HCT116 (cell line): Measurements from ENCODE around the gene C17orf58. TPM values are rescaled to one million over a fixed set of nuclear protein-coding genes. Genes with fewer than 3 reads are reported as not detected.

Experiments
- ATAC-seq: fragments of 200-7000 bp; cut with Tn5 transposase; 2 replicates; pipeline ENCODE4 v1.9.1; 2020; ENCODE audit warnings: mild to moderate bottlenecking, moderate library complexity
- BruUV-seq: library from RNA; stranded (reverse); fragments of 400-500 nt; replicated peaks from 2 replicates; lab custom pipeline; 2021; lab: Mats Ljungman, UMichigan
- CTCF ChIA-PET: fragments of 300-600 bp; sonication (Branson Sonifier 250); formaldehyde crosslinking; loops from one replicate; lab custom pipeline; 2021; ENCODE audit warnings: antibody characterized with exemption; lab: Charles Lee
- POLR2A ChIA-PET: fragments of 300-600, 350-600 bp; sonication (Branson Sonifier 250); formaldehyde crosslinking; loops from one replicate; lab custom pipeline; 2021; ENCODE audit warnings: antibody characterized with exemption; lab: Charles Lee
- RAD21 ChIA-PET, 2 experiments: fragments of 300-600 bp; sonication (Branson Sonifier 250); formaldehyde crosslinking; loops; one replicate each; lab custom pipeline; 2023; ENCODE audit warnings: low total read pairs in 2 of 2; ENCODE audit not compliant: uncharacterized antibody in 2 of 2, unreplicated experiment in 2 of 2, low non-redundant PET in 1 of 2; lab: Charles Lee
- DNase-seq: peaks from one replicate; pipeline ENCODE4 v3.0.0-alpha.2; 2010; ENCODE audit warnings: low read depth, low spot score
- H2AFZ ChIP-seq: fragments of 200-600 bp; shearing (Covaris generic), sonication (generic); 2 replicates; pipeline ENCODE4 v1.6.1; 2017; ENCODE audit warnings: low read depth, mixed run types, mixed read lengths, antibody characterized with exemption, low read length; ENCODE audit not compliant: poor library complexity, severe bottlenecking
- H3K27ac ChIP-seq: 2 replicates; pipeline ENCODE4 v1.5.1; 2012; ENCODE audit warnings: low read depth, low read length
- H3K27me3 ChIP-seq: fragments of 200-600 bp; sonication (generic); 2 replicates; pipeline ENCODE4 v1.6.1; 2016; ENCODE audit warnings: mixed run types, low read length, mixed read lengths; ENCODE audit not compliant: insufficient read depth
- H3K36me3 ChIP-seq, 2 experiments: fragments of 200-500 bp in 1 of 2; fragments of 200-600 bp in 1 of 2; sonication (Bioruptor generic) in 1 of 2; sonication (generic) in 1 of 2; 2 replicates each; pipeline versions ENCODE4 v1.5.1 to v1.6.1; 2014 to 2016; ENCODE audit warnings: low read length in 2 of 2, inconsistent platforms in 1 of 2, mixed read lengths in 1 of 2, mixed run types in 1 of 2; ENCODE audit not compliant: insufficient read depth in 2 of 2, control insufficient read depth in 1 of 2
- H3K4me1 ChIP-seq, 2 experiments: fragments of 200-600 bp in 1 of 2; sonication (generic) in 1 of 2; 2 replicates each; pipeline versions ENCODE4 v1.5.1 to v1.6.1; 2012 to 2017; ENCODE audit warnings: low read length in 2 of 2, inconsistent platforms in 1 of 2, mild to moderate bottlenecking in 1 of 2, mixed read lengths in 1 of 2, mixed run types in 1 of 2, moderate library complexity in 1 of 2; ENCODE audit not compliant: insufficient read depth in 2 of 2, control insufficient read depth in 1 of 2
- H3K4me2 ChIP-seq: fragments of 200-600 bp; sonication (generic); 2 replicates; pipeline ENCODE4 v1.6.1; 2017; ENCODE audit warnings: mixed run types, low read length, mixed read lengths
- H3K4me3 ChIP-seq, 2 experiments: fragments of 200-600 bp in 1 of 2; sonication (generic) in 1 of 2; replicated peaks in 1 of 2; 2 replicates each; pipeline ENCODE4 v1.5.1; 2011 to 2016; ENCODE audit warnings: low read length in 2 of 2, control low read depth in 1 of 2, low read depth in 1 of 2, mild to moderate bottlenecking in 1 of 2, mixed read lengths in 1 of 2, mixed run types in 1 of 2
- H3K79me2 ChIP-seq: fragments of 200-600 bp; sonication (generic); 2 replicates; pipeline ENCODE4 v1.6.1; 2017; ENCODE audit warnings: mild to moderate bottlenecking, mixed run types, low read length, moderate library complexity, mixed read lengths; ENCODE audit not compliant: insufficient read depth
- H3K9ac ChIP-seq: fragments of 200-600 bp; sonication (generic); 2 replicates; pipeline ENCODE4 v1.6.1; 2016; ENCODE audit warnings: low read length, mixed read lengths
- H3K9me2 ChIP-seq: fragments of 200-600 bp; sonication (generic), shearing (Covaris generic); 2 replicates; pipeline ENCODE4 v1.6.1; 2017; ENCODE audit warnings: mixed run types, mild to moderate bottlenecking, moderate library complexity; ENCODE audit not compliant: insufficient read depth
- H3K9me3 ChIP-seq, 2 experiments: fragments of 200-500 bp in 1 of 2; fragments of 200-600 bp in 1 of 2; sonication (Bioruptor generic) in 1 of 2; sonication (generic) in 1 of 2; 2 replicates each; pipeline ENCODE4 v1.6.1; 2014 to 2017; ENCODE audit warnings: low read length in 2 of 2, mixed read lengths in 2 of 2, inconsistent platforms in 1 of 2, low read depth in 1 of 2, mild to moderate bottlenecking in 1 of 2, mixed run types in 1 of 2, moderate library complexity in 1 of 2; ENCODE audit not compliant: control insufficient read depth in 1 of 2, insufficient read depth in 1 of 2
- H4K20me1 ChIP-seq: fragments of 200-600 bp; sonication (generic), shearing (Covaris generic); 2 replicates; pipeline ENCODE4 v1.6.1; 2017; ENCODE audit warnings: mixed run types, mild to moderate bottlenecking, moderate library complexity; ENCODE audit not compliant: insufficient read depth
- ATF3 ChIP-seq: IDR thresholded peaks from 2 replicates; pipeline ENCODE4 v1.6.1; 2012
- CBX3 ChIP-seq: IDR thresholded peaks from 2 replicates; pipeline ENCODE4 v1.6.1; 2012; ENCODE audit warnings: low read depth
- CTCF ChIP-seq, 3 experiments: fragments of 200-600 bp in 1 of 3; sonication (generic) in 1 of 3; IDR thresholded peaks in 2 of 3; conservative IDR thresholded peaks in 1 of 3; 2 replicates each; pipeline ENCODE4 v1.5.1; 2012 to 2017; ENCODE audit warnings: low read depth in 2 of 3, low read length in 2 of 3, antibody characterized with exemption in 1 of 3, borderline replicate concordance in 1 of 3, control low read depth in 1 of 3, mild to moderate bottlenecking in 1 of 3, mixed read lengths in 1 of 3, mixed run types in 1 of 3, moderate library complexity in 1 of 3; ENCODE audit not compliant: insufficient read depth in 1 of 3
- EGR1 ChIP-seq: IDR thresholded peaks from 2 replicates; pipeline ENCODE4 v1.6.1; 2012; ENCODE audit warnings: low read depth
- EZH2 ChIP-seq: fragments of 200-600 bp; sonication (generic); IDR thresholded peaks from 2 replicates; pipeline ENCODE4 v1.6.1; 2017; ENCODE audit warnings: antibody characterized with exemption, mixed run types
- EZH2phosphoT487 ChIP-seq: fragments of 200-600 bp; IDR thresholded peaks from 2 replicates; pipeline ENCODE4 v1.6.1; 2018; ENCODE audit warnings: antibody characterized with exemption, borderline replicate concordance
- FOSL1 ChIP-seq: IDR thresholded peaks from 2 replicates; pipeline ENCODE4 v1.6.1; 2012; ENCODE audit warnings: low read depth
- JUND ChIP-seq: IDR thresholded peaks from 2 replicates; pipeline ENCODE4 v1.6.1; 2012
- POLR2A ChIP-seq: IDR thresholded peaks from 2 replicates; pipeline ENCODE4 v1.7.0; 2011; ENCODE audit warnings: borderline replicate concordance; ENCODE audit not compliant: insufficient read depth, insufficient read length; ENCODE audit errors: extremely low read depth
- POLR2AphosphoS5 ChIP-seq: IDR thresholded peaks from 2 replicates; pipeline ENCODE4 v1.6.1; 2011; ENCODE audit warnings: mild to moderate bottlenecking, low read depth, low read length, moderate library complexity
- RAD21 ChIP-seq: IDR thresholded peaks from 2 replicates; pipeline ENCODE4 v1.6.1; 2012; ENCODE audit warnings: low read depth, mild to moderate bottlenecking
- REST ChIP-seq: IDR thresholded peaks from 2 replicates; pipeline ENCODE4 v1.6.1; 2012; ENCODE audit warnings: low read depth
- SIN3A ChIP-seq: IDR thresholded peaks from 2 replicates; pipeline ENCODE4 v1.6.1; 2012; ENCODE audit warnings: low read depth
- SRF ChIP-seq: IDR thresholded peaks from 2 replicates; pipeline ENCODE4 v1.6.1; 2012; ENCODE audit warnings: low read depth
- TCF7L2 ChIP-seq: IDR thresholded peaks from 2 replicates; pipeline ENCODE4 v1.7.0; 2011; ENCODE audit warnings: borderline replicate concordance, inconsistent platforms; ENCODE audit not compliant: insufficient read depth, insufficient read length; ENCODE audit errors: extremely low read depth
- ZFX ChIP-seq: fragments of 450-650 bp; IDR thresholded peaks from 2 replicates; pipeline ENCODE4 v1.6.1; 2017
- ZNF274 ChIP-seq: fragments of 200-500 bp; sonication (Bioruptor generic); IDR thresholded peaks from 2 replicates; pipeline ENCODE4 v1.6.1; 2014; ENCODE audit warnings: mild to moderate bottlenecking, low read depth, low read length, inconsistent platforms
- intact Hi-C: fragments of 100-400 bp; cut with micrococcal nuclease; formaldehyde crosslinking; loops from 2 replicates; pipeline ENCODE4 v1.10.0; 2022
- total RNA-seq: library from RNA; stranded (reverse); gene quantifications from one replicate; pipeline ENCODE4 v1.2.1, GENCODE V29; 2021; ENCODE audit not compliant: unreplicated experiment
- TF ChIP-seq, protein P1 (sequence below): IDR thresholded peaks from 2 replicates; pipeline ENCODE4 v1.6.1; 2011; ENCODE audit warnings: mild to moderate bottlenecking, low read length, moderate library complexity; ENCODE audit not compliant: insufficient replicate concordance; ENCODE audit errors: extremely low read depth
- TF ChIP-seq, protein P2 (sequence below): IDR thresholded peaks from 2 replicates; pipeline ENCODE4 v1.6.1; 2012

C17orf58 gene
- total RNA-seq, 1 experiment from 2014 or later: 38.1 TPM

- RAD21 ChIA-PET: no interaction called here
- ATAC-seq (peak; percentile 87), DNase-seq (peak; percentile 99)
- H3K4me3 ChIP-seq: peak within 1 kb of the TSS; percentile 86 to 92
- H3K27ac ChIP-seq: peak within 1 kb of the TSS; percentile 89
- peak within 1 kb of the TSS; percentile 98 for H3K9ac ChIP-seq
- H4K20me1 ChIP-seq: peaks cover 18% of the 10 kb centered on the region; the same call in 1 of the 2 replicates
- H3K9me2 ChIP-seq: no peaks in the 10 kb centered on the region
- H2AFZ ChIP-seq: peak within 1 kb of the TSS; percentile 2
- H3K4me2 ChIP-seq: peak within 1 kb of the TSS; percentile 88
- H3K79me2 ChIP-seq: peaks cover 50% of the 10 kb centered on the region
- intact Hi-C loops: loop anchor here (1.0 kb wide), 1 partner anchor 16 kb away; no protein-coding TSS in a partner anchor
- CTCF ChIA-PET: interaction anchor here (1.0 kb wide), 1 partner anchor 14 kb away, joined by 4 read pairs; no protein-coding TSS in a partner anchor
- peaks cover 17 to 22% of the 10 kb centered on the region in 2 experiments for H3K4me1 ChIP-seq
- no TSS peak for BruUV-seq
- no peaks in the 10 kb centered on the region for H3K9me3 ChIP-seq
- no peaks in the 10 kb centered on the region for H3K27me3 ChIP-seq
- POLR2A ChIA-PET: interaction anchor here (0.6 to 1.8 kb wide), 12 partner anchors 13 to 474 kb away, joined by 3 to 6 read pairs (median 4); partner anchors contain the start of gene BPTF
- H3K36me3 ChIP-seq: peaks cover 28 to 39% of the 10 kb centered on the region in 2 experiments
- TF ChIP-seq CTCF (IDR thresholded peaks at IDR 0.05 in 2 of 3, conservative IDR thresholded peaks at IDR 0.05 in 1 of 3; ENCODE audit: borderline replicate concordance in 1 of 3, insufficient read depth in 1 of 3, low read depth in 2 of 3, low read length in 2 of 3) (no peak), EGR1 (peak; percentile 71), REST (no peak), RAD21 (no peak), SIN3A (peak; percentile 99), EZH2 (no peak), ATF3 (no peak), POLR2A (peak; percentile 92), FOSL1 (no peak), CBX3 (no peak), SRF (no peak), TCF7L2 (peak; percentile 70), JUND (no peak), POLR2AphosphoS5 (peak; percentile 90), ZFX (peak; percentile 99), ZNF274 (no peak), EZH2phosphoT487 (no peak)
- TF ChIP-seq, protein P1, sequence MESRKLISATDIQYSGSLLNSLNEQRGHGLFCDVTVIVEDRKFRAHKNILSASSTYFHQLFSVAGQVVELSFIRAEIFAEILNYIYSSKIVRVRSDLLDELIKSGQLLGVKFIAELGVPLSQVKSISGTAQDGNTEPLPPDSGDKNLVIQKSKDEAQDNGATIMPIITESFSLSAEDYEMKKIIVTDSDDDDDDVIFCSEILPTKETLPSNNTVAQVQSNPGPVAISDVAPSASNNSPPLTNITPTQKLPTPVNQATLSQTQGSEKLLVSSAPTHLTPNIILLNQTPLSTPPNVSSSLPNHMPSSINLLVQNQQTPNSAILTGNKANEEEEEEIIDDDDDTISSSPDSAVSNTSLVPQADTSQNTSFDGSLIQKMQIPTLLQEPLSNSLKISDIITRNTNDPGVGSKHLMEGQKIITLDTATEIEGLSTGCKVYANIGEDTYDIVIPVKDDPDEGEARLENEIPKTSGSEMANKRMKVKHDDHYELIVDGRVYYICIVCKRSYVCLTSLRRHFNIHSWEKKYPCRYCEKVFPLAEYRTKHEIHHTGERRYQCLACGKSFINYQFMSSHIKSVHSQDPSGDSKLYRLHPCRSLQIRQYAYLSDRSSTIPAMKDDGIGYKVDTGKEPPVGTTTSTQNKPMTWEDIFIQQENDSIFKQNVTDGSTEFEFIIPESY: peak; percentile 95
- TF ChIP-seq, protein P2, sequence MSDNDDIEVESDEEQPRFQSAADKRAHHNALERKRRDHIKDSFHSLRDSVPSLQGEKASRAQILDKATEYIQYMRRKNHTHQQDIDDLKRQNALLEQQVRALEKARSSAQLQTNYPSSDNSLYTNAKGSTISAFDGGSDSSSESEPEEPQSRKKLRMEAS: peak; percentile 96
These were observed 39.4 kb upstream of the C17orf58 start, which contains the start of gene KPNA2 for GRCh38 chr17:68035523-68036303. Gene KPNA2, plus strand, starts transcription at chr17:68035735. Its CDS starts 1,398 bp downstream, at chr17:68037133.
